IPS-NIHi11 (cell line): ENCODE data around the gene ADD3.

Experiments
- DNase-seq: peaks from one replicate; pipeline ENCODE4 v3.0.0; 2012; ENCODE audit warnings: mixed read lengths, low spot score

ADD3 gene

DNA sequence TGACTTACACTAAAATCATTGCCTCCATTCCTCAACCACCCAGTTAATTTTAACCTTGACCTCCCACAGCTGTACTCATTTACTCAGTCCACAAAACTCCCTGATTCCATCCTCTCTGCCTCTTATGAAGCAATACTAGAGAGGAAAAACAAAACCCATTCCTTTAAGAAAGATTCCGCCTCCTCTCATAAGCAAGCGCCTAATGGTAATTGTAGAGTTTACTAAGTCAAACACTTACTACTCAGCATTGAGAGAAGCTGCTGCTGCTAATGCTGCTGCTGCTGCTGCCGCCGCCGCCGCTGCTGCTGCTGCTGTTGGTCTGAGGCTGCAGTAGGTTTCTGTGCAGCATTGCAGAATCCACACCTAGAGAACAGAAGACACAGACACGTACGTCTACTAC, 2.1 kb upstream of the ADD3 start:
- no peak for DNase-seq

DNA sequence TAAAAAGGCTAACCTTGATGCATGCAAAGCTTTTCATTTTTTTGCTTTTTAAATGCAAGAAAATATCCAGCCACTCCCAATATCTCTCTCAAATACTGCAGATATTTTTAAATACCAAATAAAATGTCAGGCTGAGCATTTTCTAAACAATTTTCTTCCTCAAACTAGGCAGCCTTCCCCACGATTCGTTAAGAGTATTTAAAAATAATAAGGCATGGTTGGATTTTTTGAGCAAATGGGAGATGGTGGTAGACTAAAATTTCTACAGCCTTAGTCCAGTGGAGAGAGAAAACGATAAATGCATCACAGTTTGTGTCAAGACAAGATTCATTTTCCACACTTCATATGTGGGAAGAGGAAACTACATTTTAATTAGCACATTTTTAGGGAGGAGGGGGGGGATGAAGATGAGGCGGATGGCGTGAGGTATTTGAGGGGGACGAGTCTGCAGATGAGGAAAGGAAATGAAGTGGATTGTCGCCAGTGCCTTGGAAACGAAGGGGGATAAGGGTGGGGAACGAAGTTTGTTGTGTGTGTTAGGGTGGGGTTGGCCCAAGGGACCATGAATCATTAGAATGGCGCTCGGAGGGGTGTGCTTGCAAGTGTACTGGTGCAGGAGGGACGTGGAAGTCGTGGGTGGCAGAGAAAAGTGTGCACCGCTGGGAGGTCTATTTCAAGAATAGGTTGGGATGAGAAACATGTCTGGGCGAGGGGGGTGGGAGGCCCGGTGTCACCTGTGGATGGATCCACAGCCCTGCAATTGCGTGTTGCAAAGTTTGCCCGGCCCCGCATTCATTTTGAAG, 1.2 kb upstream of the ADD3 start:
- peak; percentile 12 for DNase-seq

DNA sequence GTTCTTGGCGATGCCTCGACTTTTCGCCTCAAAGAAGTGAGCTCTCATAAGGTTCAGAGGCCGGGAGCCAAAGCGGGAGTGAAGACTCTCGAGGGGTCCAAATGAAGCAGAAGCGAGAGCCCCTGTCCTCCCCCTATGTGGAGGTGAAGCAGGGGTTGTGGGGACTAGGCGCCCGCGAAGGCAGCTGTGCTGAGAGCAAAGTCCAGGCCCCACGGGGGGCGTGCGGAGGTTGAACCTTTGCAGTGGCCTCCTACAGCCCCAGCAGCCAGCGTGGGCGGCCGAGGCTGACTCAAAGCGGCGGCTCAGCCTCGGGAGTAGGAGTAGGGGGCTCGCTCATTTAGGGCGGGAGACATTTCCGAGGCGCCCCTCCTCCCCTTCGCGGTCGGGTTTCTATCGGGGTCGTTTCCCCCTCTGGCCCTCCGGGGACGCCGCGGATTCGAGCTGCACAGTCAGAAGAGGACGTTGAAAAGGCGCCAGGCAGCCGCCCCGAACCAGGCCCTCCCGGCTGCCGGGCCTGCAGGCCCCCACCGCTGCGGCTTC, 553 bp upstream of the ADD3 start:
- DNase-seq, result peak; percentile 73

DNA sequence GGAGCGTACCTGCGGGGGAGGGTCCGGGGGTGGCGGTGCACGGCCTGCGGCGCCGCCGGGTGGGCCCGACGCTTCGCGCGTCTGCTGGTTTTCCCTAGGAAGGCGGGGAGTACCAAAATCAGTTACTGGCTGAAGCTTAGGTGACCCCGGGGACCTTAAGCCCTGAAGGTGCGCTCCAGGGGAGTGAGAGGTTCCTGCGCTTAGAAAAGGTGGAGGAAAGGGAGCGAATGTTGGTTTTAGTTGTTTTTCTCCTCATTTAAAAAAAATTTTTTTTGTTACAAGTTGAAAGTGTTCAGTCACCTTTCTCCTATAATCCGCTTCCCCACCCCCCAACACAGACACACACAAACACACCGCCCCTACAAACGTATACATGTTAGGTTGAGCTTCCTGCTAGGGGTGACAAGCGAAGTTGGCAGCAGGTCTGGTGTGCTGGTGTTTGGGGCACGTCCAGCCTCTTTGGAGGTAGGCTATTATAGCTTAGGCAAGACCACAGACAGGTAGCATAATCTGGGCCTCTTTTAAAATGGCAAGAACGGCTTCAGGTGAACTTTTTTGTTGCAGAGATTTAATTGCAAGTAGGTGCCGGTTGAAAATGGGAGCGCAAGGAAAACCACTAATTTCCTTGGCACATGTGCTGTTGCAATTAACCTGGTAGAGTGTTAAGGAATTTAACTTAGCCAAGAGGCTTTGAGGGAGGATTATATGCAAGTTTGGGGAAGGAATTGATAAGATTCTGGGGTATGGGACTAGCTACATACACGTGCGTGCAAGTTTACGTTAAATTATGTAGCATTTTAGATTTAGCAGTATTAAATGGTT, 945 bp downstream of the ADD3 start:
- DNase-seq, result peak; percentile 45

DNA sequence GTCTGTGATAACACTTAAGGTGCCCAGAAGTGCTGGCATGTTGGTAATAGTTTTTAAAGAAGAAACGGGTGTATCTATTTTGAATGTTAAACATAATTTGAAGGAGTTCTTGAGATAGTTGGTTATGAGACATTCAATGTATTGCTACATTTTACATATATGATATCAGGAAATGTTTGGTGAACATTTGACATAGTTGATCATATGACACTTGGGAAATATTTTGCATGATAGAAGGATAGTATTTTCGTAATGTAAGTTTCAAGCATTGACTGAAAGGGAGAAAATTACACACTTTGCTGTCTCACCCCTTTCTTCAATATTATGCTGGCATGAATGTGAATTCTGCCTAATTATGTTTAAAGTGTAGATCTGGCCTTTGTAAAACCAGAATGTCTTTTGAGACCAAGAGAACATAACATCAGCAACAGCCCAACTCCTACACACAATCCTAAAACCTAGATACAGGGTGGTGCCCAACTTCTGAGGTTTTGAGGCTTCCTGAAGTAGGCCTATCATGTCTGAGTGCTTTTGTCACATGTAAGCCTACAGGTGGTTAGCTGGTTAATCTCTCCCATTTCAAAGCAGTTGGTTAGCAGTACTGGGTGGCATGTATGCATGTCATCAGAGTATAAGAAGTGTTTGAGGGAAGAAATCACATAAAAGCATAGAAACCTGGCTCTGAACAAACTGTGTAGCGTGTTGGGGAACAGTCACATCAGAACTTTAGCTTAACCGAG, 2.1 kb downstream of the ADD3 start:
- DNase-seq, result no peak

DNA sequence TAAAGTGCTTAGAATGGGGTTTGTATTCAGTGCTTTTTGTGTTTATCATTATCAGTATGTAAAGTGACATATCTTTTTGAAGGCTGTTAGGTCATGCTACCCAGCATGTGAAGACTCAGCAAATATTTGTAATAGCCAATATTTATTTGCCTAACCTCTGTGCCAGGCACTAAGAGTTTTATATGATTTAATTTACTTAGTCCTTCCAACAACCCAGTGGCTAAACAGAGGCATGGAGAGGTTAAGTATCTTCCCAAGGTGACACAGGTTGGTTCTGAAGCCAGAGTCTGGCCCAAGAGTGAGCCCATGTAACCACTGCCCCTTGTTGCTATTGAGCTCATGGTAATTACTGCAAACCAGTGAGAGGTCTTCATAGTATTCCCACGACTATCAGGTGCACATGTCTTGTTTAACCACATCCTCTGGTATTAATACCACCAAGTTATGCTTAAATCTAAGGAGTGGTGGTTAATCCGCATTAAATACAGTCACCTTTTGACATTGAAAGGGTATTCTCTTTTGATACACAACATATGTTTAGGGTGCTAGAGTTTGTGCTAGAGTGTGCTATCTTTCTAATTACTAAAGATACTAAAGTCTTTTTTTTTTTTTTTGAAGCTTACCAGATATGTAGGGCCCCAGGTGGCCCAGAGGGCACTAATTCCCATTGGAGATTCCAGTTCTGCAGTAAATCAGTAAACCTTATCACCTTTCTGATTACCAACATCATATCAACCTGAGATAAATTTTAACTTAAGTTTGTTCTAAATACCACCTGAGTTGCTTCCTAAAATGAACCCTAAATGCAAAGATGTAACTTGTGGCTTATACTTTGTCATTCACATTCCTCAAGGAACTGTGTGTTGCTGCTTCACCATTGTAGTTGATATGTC, 2.9 kb downstream of the ADD3 start:
- DNase-seq, result no peak

DNA sequence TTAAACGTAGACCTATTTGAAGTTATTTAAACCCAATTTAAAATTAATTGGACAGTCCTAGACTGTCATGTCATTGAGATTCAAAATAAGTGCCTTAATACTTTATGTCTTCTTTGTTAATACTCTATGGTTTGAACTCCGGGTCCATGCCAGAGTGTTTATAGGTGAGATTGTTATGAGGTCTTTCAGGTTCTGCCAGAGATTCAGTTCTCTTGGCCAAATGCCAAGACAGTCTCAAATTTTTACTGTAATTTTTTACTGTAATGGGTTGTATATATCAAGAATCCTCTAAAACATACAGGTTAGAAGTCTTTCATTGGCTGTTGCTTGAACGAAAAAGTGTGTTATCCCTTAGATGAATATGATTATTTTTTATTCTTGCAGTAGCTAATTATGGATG, 3.9 kb downstream of the ADD3 start:
- DNase-seq, result no peak

DNA sequence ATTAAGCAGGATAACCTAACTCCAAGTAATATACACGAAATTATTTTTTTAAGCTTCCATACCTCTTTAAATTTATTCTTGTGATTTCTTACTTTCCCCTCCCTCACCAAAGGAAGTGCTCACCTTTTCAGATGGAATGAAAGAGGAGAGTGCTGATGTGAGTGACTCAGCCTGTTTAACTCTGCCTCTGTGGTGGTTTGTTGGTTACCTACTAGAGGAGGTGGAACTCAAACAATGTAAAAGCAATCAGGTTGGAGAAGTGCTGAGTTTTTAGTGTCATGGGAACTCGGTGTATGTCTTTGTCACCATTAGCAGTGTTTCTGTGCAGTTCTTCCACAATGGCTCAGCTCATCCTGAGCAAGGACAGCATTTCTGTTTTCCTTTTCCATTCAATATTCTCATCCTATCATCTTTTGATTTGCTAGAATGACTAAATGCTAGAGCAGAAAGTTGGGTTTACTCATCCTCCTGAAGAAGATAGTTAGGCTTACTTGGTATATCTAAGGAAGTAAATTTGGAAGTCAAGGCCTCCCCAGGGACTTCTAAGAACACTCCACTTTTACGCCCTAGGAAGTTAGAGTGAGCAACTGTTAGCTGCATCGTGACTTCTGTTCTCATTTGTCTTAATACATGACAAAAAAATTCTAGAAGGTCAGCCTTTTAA, 6.0 kb downstream of the ADD3 start:
- DNase-seq, result peak; percentile 28

DNA sequence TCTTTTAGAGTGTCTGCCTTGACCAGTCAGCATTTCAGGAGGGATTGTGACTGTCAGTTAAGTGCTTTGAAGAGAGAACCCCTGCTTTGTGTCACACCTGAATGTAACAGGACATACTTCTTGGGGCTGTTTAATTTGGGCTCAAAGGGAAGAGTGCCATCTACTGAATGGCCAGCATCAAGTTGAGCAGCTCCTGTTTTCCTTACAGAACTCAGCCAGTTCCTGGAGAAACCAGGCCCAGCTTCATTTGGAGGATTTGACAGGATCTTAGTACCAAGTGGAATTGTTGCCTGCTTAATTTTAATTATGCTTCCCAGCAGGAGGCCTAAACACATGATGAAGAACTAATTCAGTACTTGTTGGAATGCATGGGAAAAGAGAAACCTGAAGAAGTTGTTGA, 8.3 kb downstream of the ADD3 start:
- peak; percentile 23 for DNase-seq

DNA sequence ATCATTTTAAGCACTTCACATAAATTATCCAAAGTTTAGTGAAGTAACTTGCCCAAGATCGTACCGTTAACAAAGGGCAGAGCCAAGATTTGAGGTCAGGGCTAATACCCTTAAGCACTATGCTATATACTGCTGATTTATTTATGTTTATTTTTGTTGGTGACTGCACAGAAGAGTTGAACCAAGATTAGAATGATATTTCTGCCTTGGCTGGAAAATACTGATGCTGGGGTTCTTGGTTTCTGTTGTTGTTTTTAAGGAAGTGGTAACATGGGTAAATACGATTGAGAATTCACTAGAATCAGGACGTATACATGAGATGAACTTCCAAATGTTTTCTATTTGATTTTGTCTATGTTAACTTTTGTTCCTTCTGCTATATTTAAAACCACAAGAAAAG, 9.3 kb downstream of the ADD3 start:
- no peak for DNase-seq

DNA sequence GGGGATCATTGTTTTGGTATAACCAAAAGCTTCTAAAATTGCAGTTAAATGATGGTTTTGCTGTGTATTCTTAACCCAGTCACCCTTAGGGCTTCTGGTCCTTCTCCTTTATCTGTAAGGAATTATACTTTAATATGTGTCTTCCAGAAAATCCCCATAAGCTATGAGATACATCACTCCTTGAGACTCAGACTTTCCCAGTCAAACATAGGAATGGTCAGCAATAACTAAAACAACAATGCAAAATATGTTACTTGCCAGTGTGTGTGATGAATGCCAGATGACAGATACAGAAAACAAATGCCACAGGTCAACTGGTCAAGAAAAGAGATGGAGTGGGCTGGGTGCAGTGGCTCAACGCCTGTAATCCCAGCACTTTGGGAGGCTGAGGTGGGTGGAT, 10.1 kb downstream of the ADD3 start:
- DNase-seq, result no peak

DNA sequence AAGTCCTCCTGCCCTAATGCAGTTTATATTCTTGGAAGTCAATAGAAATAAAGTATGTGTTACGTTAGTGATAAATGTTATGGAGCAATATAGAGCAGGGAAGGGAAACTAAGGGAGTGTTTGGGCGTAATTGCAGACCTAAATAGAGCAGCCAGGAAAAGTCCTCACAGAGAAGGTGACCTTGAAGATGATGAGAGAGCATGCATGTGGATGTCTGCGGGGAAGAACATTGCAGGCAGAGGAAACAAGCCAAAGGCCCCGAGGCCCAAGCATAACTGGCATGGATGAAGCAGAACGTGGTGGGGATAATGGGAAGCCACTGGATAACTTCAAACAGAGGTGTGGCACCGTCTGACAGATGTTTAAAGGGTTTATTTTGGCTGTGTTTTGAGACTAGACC, 12.5 kb downstream of the ADD3 start:
- no peak for DNase-seq

DNA sequence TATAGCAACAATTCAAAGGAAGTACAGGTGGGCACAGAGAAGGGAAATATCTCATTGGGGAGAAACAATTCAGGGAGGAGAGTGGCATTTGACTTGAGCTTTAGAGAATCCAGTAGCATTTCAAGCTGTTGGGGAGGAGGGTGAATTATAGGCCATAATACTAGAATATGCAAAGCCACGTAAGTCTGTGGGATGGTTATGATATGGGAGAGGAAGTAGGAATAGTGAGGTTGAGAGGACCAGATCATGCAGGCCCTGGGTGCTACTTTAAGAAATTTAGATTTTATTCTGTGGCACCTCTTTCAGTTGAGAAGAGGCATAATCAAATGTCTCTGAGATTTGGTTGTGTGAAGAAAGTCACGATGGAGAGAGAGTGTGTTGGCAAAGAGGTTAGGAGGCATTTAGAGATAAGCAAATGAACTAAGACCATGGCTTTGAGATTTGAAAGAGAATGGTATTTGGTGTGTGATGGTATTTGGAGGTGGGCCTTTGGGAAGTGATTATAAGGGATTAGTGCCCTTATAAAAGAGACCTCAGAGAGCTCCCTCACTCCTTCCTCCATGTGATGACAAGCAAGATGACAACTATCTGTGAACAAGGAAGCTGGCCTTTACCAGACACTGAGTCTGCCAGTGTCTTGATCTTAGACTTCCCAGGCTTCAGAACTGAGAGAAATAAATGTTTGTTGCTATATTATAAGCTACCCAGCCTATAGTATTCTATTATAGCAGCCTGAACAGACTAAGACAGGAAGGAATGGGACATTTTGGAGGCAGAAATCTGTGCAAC, 15.1 kb downstream of the ADD3 start:
- DNase-seq, result no peak

DNA sequence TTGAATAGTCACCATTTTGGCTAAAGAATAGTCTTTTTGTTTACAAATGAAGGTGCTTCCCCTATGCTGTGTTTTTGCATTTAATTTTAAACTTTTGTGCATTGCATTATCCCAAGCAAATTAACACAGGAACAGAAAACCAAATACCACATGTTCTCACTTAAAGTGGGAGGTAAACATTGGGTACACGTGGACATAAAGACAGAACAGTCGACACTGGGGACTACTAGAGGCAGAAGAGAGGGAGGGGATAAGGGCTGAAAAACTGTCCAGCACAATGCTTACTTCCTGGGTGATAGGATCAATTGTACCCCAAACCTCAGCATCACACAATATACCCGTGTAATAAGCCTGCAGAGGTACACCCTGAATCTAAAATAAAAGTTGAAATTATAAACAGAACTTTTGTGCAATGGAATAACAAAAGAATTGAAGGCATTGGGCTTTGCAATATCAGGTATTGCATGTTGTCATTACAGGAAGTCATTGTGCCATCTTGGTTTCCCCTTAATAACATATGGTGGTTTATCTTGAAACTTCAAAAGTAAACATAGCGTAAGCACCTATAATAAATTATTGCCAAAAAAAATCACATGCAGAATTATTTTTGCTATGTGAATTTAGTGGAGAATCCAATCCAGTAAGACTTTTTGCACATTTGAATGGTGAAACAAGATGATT, 16.1 kb downstream of the ADD3 start:
- DNase-seq, result no peak

DNA sequence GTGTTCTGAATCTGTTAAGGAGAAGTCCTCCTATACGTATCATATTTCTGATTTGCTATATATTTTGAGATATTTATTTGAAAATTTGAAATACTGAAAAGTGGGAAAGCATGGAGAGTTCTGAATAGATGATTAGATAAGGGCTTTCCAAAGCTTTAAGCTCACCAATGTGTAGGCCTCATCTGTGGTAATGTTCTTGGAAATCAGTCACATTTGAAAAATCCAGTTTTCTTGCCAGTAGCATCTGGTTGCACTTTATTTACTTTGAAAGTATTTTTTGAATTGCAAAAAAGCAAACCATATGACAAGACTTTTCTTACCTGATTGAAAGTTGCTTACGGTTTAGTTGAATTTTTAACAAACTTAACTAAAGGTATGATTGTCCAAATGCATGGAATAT, 21.7 kb downstream of the ADD3 start:
- DNase-seq, result no peak

DNA sequence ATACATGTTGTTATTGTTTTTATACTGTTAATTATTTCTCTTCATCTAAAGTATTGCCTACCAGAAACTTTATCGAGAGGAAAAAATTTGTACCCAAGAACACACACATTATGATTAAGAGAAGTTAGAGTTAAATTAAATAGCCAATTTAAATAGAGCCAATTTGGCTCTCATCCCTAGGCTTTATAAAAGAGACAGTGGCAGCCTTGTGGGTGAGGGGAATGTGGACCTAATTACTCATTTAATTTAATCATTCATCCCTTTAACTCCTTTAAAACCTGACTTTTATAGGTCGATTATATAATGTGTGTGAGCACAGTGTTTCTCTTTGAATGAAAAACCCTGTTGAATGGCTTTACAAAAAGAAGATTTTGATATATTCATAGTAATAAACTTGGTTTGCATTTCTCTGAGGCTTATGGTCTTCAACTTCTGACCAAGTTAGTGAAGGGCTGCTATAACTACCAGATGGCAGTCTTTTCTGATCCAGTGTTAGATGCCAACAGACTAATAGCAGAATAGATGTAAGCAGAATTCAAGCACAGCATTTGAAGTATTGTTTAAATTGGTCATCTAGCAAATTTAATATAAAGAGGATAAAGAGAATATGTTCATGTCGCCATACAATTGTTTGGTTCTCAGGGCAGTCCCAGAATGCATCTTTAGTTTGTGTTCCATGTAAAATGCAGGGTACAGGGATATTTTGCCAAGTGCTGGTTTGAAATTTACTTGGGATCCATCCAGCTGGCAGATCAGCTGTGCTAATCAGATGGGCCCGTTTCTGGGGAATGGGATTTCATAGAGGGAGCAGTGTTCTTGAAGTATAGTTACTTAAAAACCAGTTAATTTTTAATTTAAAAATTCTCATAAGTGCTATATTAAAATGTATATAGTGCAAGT, 25.3 kb downstream of the ADD3 start:
- DNase-seq, result no peak

DNA sequence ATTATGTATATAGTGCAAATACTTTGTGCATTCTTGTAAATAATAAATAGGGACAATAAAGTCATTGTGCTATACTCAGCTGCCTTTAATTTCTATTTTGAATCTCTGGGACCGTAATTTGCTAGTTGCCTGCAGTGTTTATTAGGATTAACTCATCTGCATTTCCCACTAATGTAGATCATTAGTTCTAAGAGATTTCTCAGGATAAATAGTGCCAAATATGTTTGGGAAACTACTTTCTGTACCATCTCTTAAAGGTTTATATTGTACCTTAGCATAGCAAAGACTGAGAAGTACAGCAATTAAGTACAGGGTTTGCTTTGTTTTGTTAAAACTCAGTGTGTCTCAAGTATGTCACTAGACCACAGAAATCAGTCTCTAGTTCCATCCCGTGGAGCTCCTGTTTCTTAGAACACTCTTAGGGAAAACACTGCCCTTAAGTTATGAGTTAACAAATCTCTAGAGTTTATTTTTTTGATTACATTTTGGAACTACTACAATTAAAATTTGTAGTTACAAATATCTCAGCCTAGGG, 26.0 kb downstream of the ADD3 start:
- no peak for DNase-seq

DNA sequence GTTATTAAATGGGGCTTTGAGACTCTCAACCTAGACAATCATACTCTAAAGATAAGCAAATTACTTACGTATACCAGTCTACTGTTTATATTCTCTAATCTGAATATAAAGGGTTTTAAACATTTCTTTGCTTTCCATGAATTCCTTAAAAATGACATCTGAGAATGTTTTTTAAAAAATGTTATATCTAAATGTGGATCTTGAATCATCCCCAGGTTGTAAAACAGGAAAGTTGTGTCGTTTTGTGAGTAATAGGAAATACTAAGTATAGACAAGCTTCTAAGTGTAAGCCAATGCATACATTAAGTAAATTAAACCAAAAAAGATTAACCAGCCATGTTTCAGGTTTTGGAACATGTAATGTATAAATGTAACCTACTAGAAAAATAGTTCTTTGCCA, 26.8 kb downstream of the ADD3 start:
- no peak for DNase-seq
